ENCODE measurements around the gene PPDPF. TPM values are rescaled to one million over a fixed set of nuclear protein-coding genes. Genes with fewer than 3 reads are reported as not detected.
A peak's percentile ranks its signal among the peaks of the same experiment; 100 is the strongest.

PPDPF gene
- total RNA-seq, 1 experiment from 2014 or later, result 517 TPM

DNA sequence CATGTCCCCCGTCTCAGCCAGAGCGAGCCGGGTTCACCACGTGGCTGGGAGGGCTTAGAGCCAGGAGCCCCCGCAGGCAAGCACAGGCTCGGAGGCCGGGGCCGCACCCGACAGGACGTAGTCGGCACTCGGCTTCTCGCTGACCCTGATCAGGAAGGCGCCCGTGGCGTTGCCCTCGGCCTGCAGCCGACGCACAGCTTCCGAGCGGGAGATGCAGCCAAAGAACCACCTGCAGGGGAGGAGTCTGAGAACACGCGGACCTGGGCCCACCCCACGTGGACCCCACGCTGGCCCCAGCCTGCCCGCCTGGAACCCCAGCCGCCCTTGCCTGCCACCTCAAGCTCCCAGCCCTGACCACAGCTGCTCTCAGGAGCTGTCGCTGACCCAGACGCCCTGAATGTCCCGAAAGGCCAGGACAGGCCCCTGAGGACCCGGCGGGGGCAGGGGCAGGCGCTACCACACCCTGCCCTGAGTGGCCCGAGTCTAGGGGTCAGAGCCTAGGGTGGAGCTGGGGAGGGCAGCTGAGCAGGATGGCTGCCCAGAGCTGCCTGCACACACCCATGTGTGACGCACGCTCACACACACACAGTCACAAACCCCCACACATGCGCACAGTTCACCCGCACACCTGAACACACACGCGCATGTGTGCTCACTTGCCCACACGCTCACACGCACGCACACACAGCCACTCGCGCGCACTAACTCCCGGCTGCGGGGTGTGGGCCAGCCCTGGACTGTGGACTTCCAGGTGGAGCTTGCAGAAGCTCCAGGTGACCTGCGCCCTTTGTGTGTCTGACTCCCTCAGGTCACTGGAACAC is 14.5 kb downstream of the PPDPF start:
- no TSS peak for BruUV-seq (replicated peaks)
- peak overlapping the region; percentile 66 for H3K4me3 Mint-ChIP-seq (ENCODE audit: low read depth, unreplicated experiment)
- no peaks in the 10 kb centered on the region for H3K27me3 Mint-ChIP-seq (ENCODE audit: unreplicated experiment)
- TF ChIP-seq, protein P1, sequence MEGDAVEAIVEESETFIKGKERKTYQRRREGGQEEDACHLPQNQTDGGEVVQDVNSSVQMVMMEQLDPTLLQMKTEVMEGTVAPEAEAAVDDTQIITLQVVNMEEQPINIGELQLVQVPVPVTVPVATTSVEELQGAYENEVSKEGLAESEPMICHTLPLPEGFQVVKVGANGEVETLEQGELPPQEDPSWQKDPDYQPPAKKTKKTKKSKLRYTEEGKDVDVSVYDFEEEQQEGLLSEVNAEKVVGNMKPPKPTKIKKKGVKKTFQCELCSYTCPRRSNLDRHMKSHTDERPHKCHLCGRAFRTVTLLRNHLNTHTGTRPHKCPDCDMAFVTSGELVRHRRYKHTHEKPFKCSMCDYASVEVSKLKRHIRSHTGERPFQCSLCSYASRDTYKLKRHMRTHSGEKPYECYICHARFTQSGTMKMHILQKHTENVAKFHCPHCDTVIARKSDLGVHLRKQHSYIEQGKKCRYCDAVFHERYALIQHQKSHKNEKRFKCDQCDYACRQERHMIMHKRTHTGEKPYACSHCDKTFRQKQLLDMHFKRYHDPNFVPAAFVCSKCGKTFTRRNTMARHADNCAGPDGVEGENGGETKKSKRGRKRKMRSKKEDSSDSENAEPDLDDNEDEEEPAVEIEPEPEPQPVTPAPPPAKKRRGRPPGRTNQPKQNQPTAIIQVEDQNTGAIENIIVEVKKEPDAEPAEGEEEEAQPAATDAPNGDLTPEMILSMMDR (IDR thresholded peaks at IDR 0.05; ENCODE audit: unreplicated experiment), result no peak
- H3K4me1 Mint-ChIP-seq (ENCODE audit: low read depth, unreplicated experiment), result peaks cover 68% of the 10 kb centered on the region
- DNase-seq, result peak; percentile 51
- intact Hi-C loops (cut with micrococcal nuclease; ENCODE audit: unreplicated experiment), result loop anchor here (5.0 kb wide), 3 partner anchors 42 to 437 kb away; no protein-coding TSS in a partner anchor
- H3K9me3 Mint-ChIP-seq (ENCODE audit: low read depth, unreplicated experiment), result no peaks in the 10 kb centered on the region
- CTCF ChIA-PET, result interaction anchor here (0.7 to 1.5 kb wide), 5 partner anchors 8 to 226 kb away, joined by 3 to 9 read pairs (median 3); no protein-coding TSS in a partner anchor
- peak overlapping the region; percentile 77 for H3K27ac Mint-ChIP-seq (ENCODE audit: unreplicated experiment)
- peaks cover 81% of the 10 kb centered on the region for H3K36me3 Mint-ChIP-seq (ENCODE audit: insufficient read depth, unreplicated experiment)

DNA sequence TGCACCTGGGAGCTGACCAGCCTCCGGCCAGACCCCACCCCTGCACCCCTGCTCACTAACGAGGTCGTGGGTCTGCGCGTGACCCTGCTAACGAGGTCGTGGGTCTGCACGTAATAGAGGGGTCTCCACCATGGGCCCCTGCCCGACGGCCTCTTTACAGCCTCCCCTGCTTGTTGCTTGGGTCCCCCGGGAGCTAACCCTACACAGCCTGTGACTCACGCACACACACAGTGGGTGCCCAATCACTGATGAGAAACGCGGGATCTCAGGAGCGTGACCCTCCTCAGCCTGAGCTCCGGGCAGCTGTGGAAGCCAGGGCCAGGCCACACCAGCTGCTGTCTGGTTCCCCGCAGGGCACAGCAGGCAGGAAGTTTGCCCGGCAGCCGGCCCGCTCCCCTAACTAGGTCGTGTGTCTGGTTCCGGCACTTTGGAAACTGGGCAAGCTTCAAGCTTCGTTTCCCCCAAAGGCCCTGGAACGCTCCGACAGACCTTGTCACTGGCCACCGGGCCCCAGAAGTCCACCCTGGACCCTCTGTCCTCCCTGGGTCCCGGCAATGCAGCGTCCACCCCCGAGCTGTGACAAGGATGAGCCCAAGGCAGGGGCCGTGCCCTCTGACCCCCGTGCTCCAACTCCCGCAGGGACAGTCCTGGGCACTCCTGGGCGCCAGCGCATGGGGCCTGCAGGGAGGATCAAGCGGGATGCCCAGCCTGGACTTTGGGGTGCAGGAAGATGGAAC is 15.8 kb downstream of the PPDPF start:
- no peaks in the 10 kb centered on the region for H3K27me3 Mint-ChIP-seq (ENCODE audit: unreplicated experiment)
- BruUV-seq (replicated peaks), result no TSS peak
- peaks cover 70% of the 10 kb centered on the region for H3K4me1 Mint-ChIP-seq (ENCODE audit: low read depth, unreplicated experiment)
- H3K4me3 Mint-ChIP-seq (ENCODE audit: low read depth, unreplicated experiment), result peak overlapping the region; percentile 89
- peaks cover 71% of the 10 kb centered on the region for H3K36me3 Mint-ChIP-seq (ENCODE audit: insufficient read depth, unreplicated experiment)
- CTCF ChIA-PET, result interaction anchor here (0.6 to 3.2 kb wide), 13 partner anchors 10 to 444 kb away, joined by 3 to 37 read pairs (median 10); partner anchors contain the start of genes ARFRP1, HELZ2, PPDPF and PRPF6
- peak overlapping the region; percentile 84 for H3K27ac Mint-ChIP-seq (ENCODE audit: unreplicated experiment)
- peak; percentile 66 for DNase-seq
- intact Hi-C loops (cut with micrococcal nuclease; ENCODE audit: unreplicated experiment), result loop anchor here (5.0 kb wide), 3 partner anchors 41 to 436 kb away; no protein-coding TSS in a partner anchor
- TF ChIP-seq, protein P1 (IDR thresholded peaks at IDR 0.05; ENCODE audit: unreplicated experiment), result no peak
- no peaks in the 10 kb centered on the region for H3K9me3 Mint-ChIP-seq (ENCODE audit: low read depth, unreplicated experiment)

DNA sequence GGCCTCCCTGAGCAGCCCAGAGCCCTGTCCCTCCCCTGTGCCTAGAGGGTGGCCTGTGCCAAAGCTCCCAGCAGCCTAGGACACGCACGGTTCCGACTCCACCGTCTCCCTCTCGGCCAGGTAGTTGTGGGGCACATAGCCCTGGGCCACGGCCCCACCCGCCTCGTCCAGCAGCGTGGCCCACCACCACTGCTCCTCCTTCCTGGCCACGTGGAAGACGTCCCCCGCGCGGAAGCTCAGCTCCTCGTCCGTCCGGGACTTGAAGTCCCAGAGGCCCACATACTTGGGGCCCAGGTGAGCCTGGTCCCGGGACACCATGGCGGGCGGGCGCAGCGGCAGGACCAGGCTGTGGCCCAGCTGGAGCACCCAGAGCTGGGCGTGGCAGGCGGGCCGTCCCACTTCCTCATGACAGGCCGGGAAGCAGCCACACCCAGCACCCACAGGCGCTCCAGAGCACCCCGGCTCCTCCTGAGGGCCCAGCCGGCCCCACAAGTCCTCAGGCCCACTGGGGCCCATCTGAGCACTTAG is 16.5 kb downstream of the PPDPF start, which contains the start of gene PTK6:
Gene PTK6, minus strand, starts transcription at position 380 of the 528 bp plus-strand sequence. Its CDS starts 62 bp downstream, at position 318.
- CTCF ChIA-PET, result interaction anchor here (0.6 to 3.2 kb wide), 27 partner anchors 9 to 582 kb away, joined by 3 to 37 read pairs (median 7); partner anchors contain the start of genes ARFRP1, HELZ2, PPDPF and PRPF6

More for the DNA sequence above, 16.5 kb downstream of the PPDPF start, which contains the start of gene PTK6:
- peaks cover 66% of the 10 kb centered on the region for H3K4me1 Mint-ChIP-seq (ENCODE audit: low read depth, unreplicated experiment)
- TSS peak; percentile 52 for BruUV-seq (replicated peaks)
- H3K9me3 Mint-ChIP-seq (ENCODE audit: low read depth, unreplicated experiment), result no peaks in the 10 kb centered on the region
- DNase-seq, result peak; percentile 90
- H3K27me3 Mint-ChIP-seq (ENCODE audit: unreplicated experiment), result no peaks in the 10 kb centered on the region
- peaks cover 67% of the 10 kb centered on the region for H3K36me3 Mint-ChIP-seq (ENCODE audit: insufficient read depth, unreplicated experiment)
- TF ChIP-seq, protein P1 (IDR thresholded peaks at IDR 0.05; ENCODE audit: unreplicated experiment), result no peak
- peak within 1 kb of the TSS; percentile 89 for H3K4me3 Mint-ChIP-seq (ENCODE audit: low read depth, unreplicated experiment)
- intact Hi-C loops (cut with micrococcal nuclease; ENCODE audit: unreplicated experiment), result loop anchor here (5.0 kb wide), 3 partner anchors 40 to 435 kb away; no protein-coding TSS in a partner anchor
- H3K27ac Mint-ChIP-seq (ENCODE audit: unreplicated experiment), result peak within 1 kb of the TSS; percentile 84
